Activated CD4-positive, alpha-beta T cell treated with anti-CD3 and anti-CD28 coated beads for 4 hours (primary cell): Measurements from ENCODE around the gene AK4.
"Not testable (repeated sequence)": the region's sequence is repeated elsewhere in the genome, so short reads cannot be mapped to it uniquely, and the experiment has no call there.

ENCODE experiments used
- DNase-seq, 2 donors: peaks; one replicate each; pipeline ENCODE4 v3.0.0-alpha.2; 2020

AK4 gene

GRCh38 chr1:65150583-65151263 lies 2.7 kb downstream of the AK4 start:
- DNase-seq, result no peak

- no peak for DNase-seq
These were observed 3.6 kb downstream of the AK4 start for GRCh38 chr1:65151641-65152040.

- DNase-seq, result no peak
These were observed 5.6 kb downstream of the AK4 start for GRCh38 chr1:65153635-65154034.

GRCh38 chr1:65156910-65157545 lies 9.0 kb downstream of the AK4 start:
- DNase-seq, result no peak

- no peak for DNase-seq
These were observed 9.5 kb downstream of the AK4 start for GRCh38 chr1:65157546-65157941.

- DNase-seq, result not testable (repeated sequence)
These were observed 11.3 kb downstream of the AK4 start for GRCh38 chr1:65159291-65159688.

- no peak for DNase-seq
These were observed 12.0 kb downstream of the AK4 start for GRCh38 chr1:65159801-65160523.

GRCh38 chr1:65163201-65163805 lies 15.3 kb downstream of the AK4 start:
- DNase-seq, result no peak

GRCh38 chr1:65164101-65164500 lies 16.1 kb downstream of the AK4 start:
- DNase-seq, result not testable (repeated sequence)

GRCh38 chr1:65164633-65165032 lies 16.6 kb downstream of the AK4 start:
- DNase-seq, result no peak

- DNase-seq, result no peak
These were observed 17.4 kb downstream of the AK4 start for GRCh38 chr1:65165269-65165993.

- DNase-seq, result no peak
These were observed 18.7 kb downstream of the AK4 start for GRCh38 chr1:65166572-65167305.

- no peak for DNase-seq
These were observed 19.7 kb downstream of the AK4 start for GRCh38 chr1:65167586-65168242.

- no peak for DNase-seq
These were observed 20.9 kb downstream of the AK4 start for GRCh38 chr1:65168867-65169266.

- no peak for DNase-seq
These were observed 22.6 kb downstream of the AK4 start for GRCh38 chr1:65170511-65171142.

- no peak for DNase-seq
These were observed 25.1 kb downstream of the AK4 start for GRCh38 chr1:65172936-65173690.

- DNase-seq, result no peak
These were observed 26.6 kb downstream of the AK4 start for GRCh38 chr1:65174585-65174984.

GRCh38 chr1:65175171-65176055 lies 27.4 kb downstream of the AK4 start:
- no peak for DNase-seq

- DNase-seq, result no peak
These were observed 28.1 kb downstream of the AK4 start for GRCh38 chr1:65176056-65176450.
